Thoracic aorta (tissue), 2 donors: ENCODE data around the gene ZNHIT2. TPM values are rescaled to one million over a fixed set of nuclear protein-coding genes. Genes with fewer than 3 reads are reported as not detected.

Experiments used
- ATAC-seq: fragments of 150-250 bp; one replicate; pipeline ENCODE4 v1.8.0; 2017; ENCODE audit warnings: low read depth; ENCODE audit not compliant: insufficient number of reproducible peaks, low FRiP score
- DNase-seq: peaks from one replicate; pipeline ENCODE4 v3.0.0-alpha.2; 2020; ENCODE audit warnings: low spot score
- H3K27ac ChIP-seq, 2 donors: fragments of 200-600 bp; sonication (generic); 1 replicate in 1 of 2; 2 replicates in 1 of 2; pipeline ENCODE4 v1.5.1; 2016; ENCODE audit warnings: mild to moderate bottlenecking in 2 of 2, moderate library complexity in 2 of 2
- H3K27me3 ChIP-seq: fragments of 200-600 bp; sonication (generic); replicated peaks from 2 replicates; pipeline ENCODE4 v1.6.0; 2016; ENCODE audit warnings: mild to moderate bottlenecking; ENCODE audit not compliant: insufficient read depth
- H3K36me3 ChIP-seq: fragments of 200-600 bp; sonication (generic); one replicate; pipeline ENCODE4 v1.5.1; 2016
- H3K4me1 ChIP-seq, 2 donors: fragments of 200-600 bp; sonication (generic); 1 replicate in 1 of 2; 2 replicates in 1 of 2; pipeline versions ENCODE4 v1.5.1 to v1.6.0; 2016; ENCODE audit warnings: low read depth in 2 of 2, mild to moderate bottlenecking in 1 of 2; ENCODE audit not compliant: control insufficient read depth in 1 of 2
- H3K4me3 ChIP-seq: fragments of 200-600 bp; sonication (generic); 2 replicates; pipeline ENCODE4 v1.5.1; 2016; ENCODE audit warnings: mild to moderate bottlenecking
- H3K9me3 ChIP-seq: fragments of 200-600 bp; sonication (generic); 2 replicates; pipeline ENCODE4 v1.5.1; 2016
- CTCF ChIP-seq: fragments of 200-600 bp; sonication (generic); IDR thresholded peaks from one replicate; pipeline ENCODE4 v1.5.1; 2019; ENCODE audit warnings: antibody characterized with exemption
- total RNA-seq, 2 donors: library from RNA; depleted of rRNA; stranded (reverse); fragments of >200 nt; gene quantifications; one replicate each; pipeline versions ENCODE4 v1.1.0 to v1.2.3, GENCODE V29; 2016

ZNHIT2 gene
- total RNA-seq, 2 donors from 2014 or later = 10.0 to 13.8 TPM

- H3K27ac ChIP-seq = no peak overlapping the region
- no peak overlapping the region for H3K4me3 ChIP-seq
- H3K36me3 ChIP-seq = no peaks in the 10 kb centered on the region
- H3K27me3 ChIP-seq = no peaks in the 10 kb centered on the region
- no peak for DNase-seq
- H3K9me3 ChIP-seq = no peaks in the 10 kb centered on the region
- ATAC-seq = no peak
- no peaks in the 10 kb centered on the region for H3K4me1 ChIP-seq
- TF ChIP-seq CTCF = no peak
Observed at GRCh38 chr11:65067446-65067845, 50.1 kb downstream of the ZNHIT2 start.

DNA sequence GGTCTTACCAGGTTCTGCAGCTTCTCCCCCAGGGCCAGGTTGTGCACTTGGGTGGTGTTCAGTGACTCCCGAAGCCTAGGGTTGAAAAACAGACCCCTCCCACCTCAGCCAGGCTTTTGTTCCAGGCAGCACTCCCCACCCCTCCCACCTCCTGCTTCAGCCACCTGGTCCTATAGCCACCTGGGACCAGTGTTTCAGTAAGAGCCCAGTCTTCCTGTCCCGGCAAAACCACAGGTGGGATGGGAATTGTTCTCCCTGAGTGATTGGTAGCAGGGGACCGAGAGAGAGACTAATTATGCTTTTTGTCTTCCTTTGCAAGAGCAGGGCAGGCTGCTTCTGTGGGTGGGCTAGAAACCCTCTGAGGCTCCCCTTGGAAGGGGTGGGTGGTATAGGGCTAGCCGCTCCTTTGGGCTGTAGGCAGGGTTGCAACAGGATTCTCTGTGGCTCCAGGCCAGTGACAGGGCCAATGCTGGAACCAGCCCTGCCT is 50.7 kb downstream of the ZNHIT2 start:
- no peak for DNase-seq
- Histone ChIP-seq H3K27me3 (no peaks in the 10 kb centered on the region), H3K4me1 (no peaks in the 10 kb centered on the region), H3K9me3 (no peaks in the 10 kb centered on the region), H3K36me3 (no peaks in the 10 kb centered on the region), H3K27ac (no peak overlapping the region), H3K4me3 (no peak overlapping the region)
- TF ChIP-seq CTCF = no peak
- no peak for ATAC-seq

Other genes starting within 250 kb of the ZNHIT2 start
- gene EHD1, start 239.1 kb downstream of the ZNHIT2 start, total RNA-seq = 100 to 1,000 TPM in 1 of 2 donors, 10 to 100 TPM in 1; 67.4 to 140 TPM
- 10 to 100 TPM; 18.5 to 35.2 TPM for gene ATG2A, start 200.5 kb downstream of the ZNHIT2 start, total RNA-seq
- gene PPP2R5B, start 193.0 kb downstream of the ZNHIT2 start, total RNA-seq = 10 to 100 TPM; 21.0 to 38.2 TPM
- not detected for gene GPHA2, start 181.8 kb downstream of the ZNHIT2 start, total RNA-seq
- gene MAJIN, start 145.6 kb downstream of the ZNHIT2 start, total RNA-seq = not detected
- gene BATF2, start 120.7 kb downstream of the ZNHIT2 start, total RNA-seq = 1 to 10 TPM in 1 of 2 donors, under 1 TPM in 1; 0.92 to 2.6 TPM
- gene ARL2, start 103.5 kb downstream of the ZNHIT2 start, total RNA-seq = 100 to 1,000 TPM in 1 of 2 donors, 10 to 100 TPM in 1; 85.5 to 197 TPM
- gene SNX15, start 90.3 kb downstream of the ZNHIT2 start, total RNA-seq = 10 to 100 TPM; 20.7 to 22.7 TPM
- 10 to 100 TPM in 1 of 2 donors, 1 to 10 TPM in 1; 4.7 to 18.0 TPM for gene SAC3D1, start 76.5 kb downstream of the ZNHIT2 start, total RNA-seq
- 10 to 100 TPM; 25.8 to 47.1 TPM for gene NAALADL1, start 59.1 kb downstream of the ZNHIT2 start, total RNA-seq
- 1 to 10 TPM in 1 of 2 donors, under 1 TPM in 1; 0.54 to 5.3 TPM for gene CDCA5, start 33.7 kb downstream of the ZNHIT2 start, total RNA-seq
- gene ZFPL1, start 33.5 kb downstream of the ZNHIT2 start, total RNA-seq = 10 to 100 TPM; 36.0 to 51.2 TPM
- 100 to 1,000 TPM; 333 to 498 TPM for gene VPS51, start 21.5 kb downstream of the ZNHIT2 start, total RNA-seq
- gene TM7SF2, start 5.8 kb downstream of the ZNHIT2 start, total RNA-seq = 10 to 100 TPM in 1 of 2 donors, 1 to 10 TPM in 1; 2.5 to 49.0 TPM
- 100 to 1,000 TPM; 365 to 553 TPM for gene FAU, start 4.4 kb upstream of the ZNHIT2 start, total RNA-seq
- 10 to 100 TPM; 44.6 to 61.1 TPM for gene MRPL49, start 4.6 kb upstream of the ZNHIT2 start, total RNA-seq
- gene SYVN1, start 16.8 kb upstream of the ZNHIT2 start, total RNA-seq = 10 to 100 TPM; 73.1 to 78.0 TPM
- not detected for gene SPDYC, start 52.5 kb upstream of the ZNHIT2 start, total RNA-seq
- gene CAPN1, start 64.2 kb upstream of the ZNHIT2 start, total RNA-seq = 100 to 1,000 TPM; 168 to 203 TPM
- 10 to 100 TPM in 1 of 2 donors, 1 to 10 TPM in 1; 5.6 to 13.5 TPM for gene POLA2, start 144.3 kb upstream of the ZNHIT2 start, total RNA-seq
- 10 to 100 TPM in 1 of 2 donors, 1 to 10 TPM in 1; 8.5 to 18.7 TPM for gene CDC42EP2, start 197.2 kb upstream of the ZNHIT2 start, total RNA-seq
- gene DPF2, start 216.2 kb upstream of the ZNHIT2 start, total RNA-seq = 10 to 100 TPM; 33.3 to 49.4 TPM
- not detected for gene TIGD3, start 237.1 kb upstream of the ZNHIT2 start, total RNA-seq